ENCODE results near the gene TLE3. TPM values are rescaled to one million over a fixed set of nuclear protein-coding genes. Genes with fewer than 3 reads are reported as not detected.

Gene TLE3
- total RNA-seq, 2 donors from 2014 or later = 65.4 to 85.1 TPM

DNA sequence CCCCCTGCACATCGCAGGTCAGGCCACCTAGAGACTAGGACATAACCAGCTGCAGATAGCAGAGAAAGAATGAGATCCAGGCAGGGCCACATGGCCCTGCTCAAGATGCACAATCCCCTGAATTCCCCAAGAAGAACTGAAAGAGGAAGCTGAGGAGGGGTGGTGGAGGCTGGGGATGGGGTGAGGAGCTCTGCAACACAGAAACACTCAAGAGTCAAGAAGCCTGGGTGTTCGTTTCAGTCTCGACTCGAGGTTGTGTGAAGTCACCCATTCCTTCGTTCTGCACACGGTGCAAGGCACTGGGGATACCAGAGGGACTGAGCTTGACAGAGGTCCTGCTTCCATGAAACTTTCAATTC is 62.0 kb downstream of the TLE3 start:
- no peak for DNase-seq
- intact Hi-C loops (cut with DNase I) = no loop called here
- Histone ChIP-seq H3K27me3 (no peaks in the 10 kb centered on the region), H3K4me3 (no peak overlapping the region), H3K9me3 (no peaks in the 10 kb centered on the region), H3K9ac (ENCODE audit: low read depth in 2 of 2, low read length in 2 of 2) (no peak overlapping the region), H3K36me3 (no peaks in the 10 kb centered on the region), H3K27ac (no peak overlapping the region), H3K4me1 (no peaks in the 10 kb centered on the region)
- TF ChIP-seq, protein P1, sequence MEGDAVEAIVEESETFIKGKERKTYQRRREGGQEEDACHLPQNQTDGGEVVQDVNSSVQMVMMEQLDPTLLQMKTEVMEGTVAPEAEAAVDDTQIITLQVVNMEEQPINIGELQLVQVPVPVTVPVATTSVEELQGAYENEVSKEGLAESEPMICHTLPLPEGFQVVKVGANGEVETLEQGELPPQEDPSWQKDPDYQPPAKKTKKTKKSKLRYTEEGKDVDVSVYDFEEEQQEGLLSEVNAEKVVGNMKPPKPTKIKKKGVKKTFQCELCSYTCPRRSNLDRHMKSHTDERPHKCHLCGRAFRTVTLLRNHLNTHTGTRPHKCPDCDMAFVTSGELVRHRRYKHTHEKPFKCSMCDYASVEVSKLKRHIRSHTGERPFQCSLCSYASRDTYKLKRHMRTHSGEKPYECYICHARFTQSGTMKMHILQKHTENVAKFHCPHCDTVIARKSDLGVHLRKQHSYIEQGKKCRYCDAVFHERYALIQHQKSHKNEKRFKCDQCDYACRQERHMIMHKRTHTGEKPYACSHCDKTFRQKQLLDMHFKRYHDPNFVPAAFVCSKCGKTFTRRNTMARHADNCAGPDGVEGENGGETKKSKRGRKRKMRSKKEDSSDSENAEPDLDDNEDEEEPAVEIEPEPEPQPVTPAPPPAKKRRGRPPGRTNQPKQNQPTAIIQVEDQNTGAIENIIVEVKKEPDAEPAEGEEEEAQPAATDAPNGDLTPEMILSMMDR (IDR thresholded peaks at IDR 0.05) = no peak

DNA sequence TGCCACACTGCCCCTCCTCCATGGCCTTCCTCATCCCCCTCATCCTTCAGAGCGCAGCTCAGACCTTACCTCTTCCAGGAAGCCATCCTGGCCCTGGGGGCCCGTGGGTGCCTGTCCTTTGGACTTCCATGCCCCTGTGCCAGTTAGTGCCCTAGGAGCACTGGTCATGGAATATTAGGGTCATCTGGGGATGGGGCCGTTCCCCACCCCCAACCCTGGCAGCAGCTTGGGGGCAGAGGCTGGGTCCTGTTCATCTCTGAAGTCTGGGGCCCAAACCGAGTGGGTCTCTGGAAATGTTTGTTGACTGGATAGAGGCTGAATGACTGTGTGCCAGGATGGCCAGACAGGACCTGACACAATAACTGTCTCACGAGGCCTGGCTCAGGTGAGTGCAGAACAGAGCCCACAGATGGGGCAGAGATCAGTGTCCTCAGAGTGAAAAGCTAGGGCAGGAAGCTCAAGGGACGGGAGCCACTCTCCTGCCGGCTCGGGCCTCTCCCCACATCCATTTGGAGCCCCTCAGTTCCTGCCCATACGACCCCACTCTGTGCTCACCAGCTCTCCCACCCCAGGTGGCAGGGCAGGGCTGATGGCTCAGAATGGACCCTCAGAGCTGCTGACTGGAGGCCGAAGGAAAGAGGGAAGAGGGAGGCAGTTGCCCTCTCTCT is 62.5 kb downstream of the TLE3 start:
- TF ChIP-seq, protein P1 (IDR thresholded peaks at IDR 0.05) = no peak
- Histone ChIP-seq H3K27me3 (no peaks in the 10 kb centered on the region), H3K4me3 (no peak overlapping the region), H3K4me1 (no peaks in the 10 kb centered on the region), H3K9me3 (no peaks in the 10 kb centered on the region), H3K27ac (no peak overlapping the region), H3K9ac (ENCODE audit: low read depth in 2 of 2, low read length in 2 of 2) (no peak overlapping the region), H3K36me3 (no peaks in the 10 kb centered on the region)
- intact Hi-C loops (cut with DNase I) = no loop called here
- DNase-seq = no peak

DNA sequence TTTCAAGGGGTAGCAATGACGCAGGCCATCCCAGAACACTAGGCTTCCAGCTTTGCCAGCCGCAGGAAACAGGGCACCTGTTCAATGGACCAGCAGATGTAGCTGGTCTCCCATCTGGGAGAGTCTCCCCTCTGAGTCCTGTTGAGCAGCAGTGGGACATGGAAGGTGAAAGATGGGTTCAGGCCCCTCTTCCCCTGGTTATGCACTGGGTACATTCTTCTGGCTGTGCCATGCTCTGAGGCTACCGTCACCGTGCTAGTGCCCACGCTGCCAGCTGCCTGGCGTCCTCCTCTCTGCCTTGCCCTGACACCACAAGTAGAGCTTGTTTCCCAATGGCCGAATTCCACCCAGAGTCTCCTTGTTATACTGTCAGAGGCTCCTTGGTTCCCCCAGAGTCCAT is 63.1 kb downstream of the TLE3 start:
- Histone ChIP-seq H3K9ac (ENCODE audit: low read depth in 2 of 2, low read length in 2 of 2) (no peak overlapping the region), H3K27ac (no peak overlapping the region), H3K9me3 (no peaks in the 10 kb centered on the region), H3K4me1 (no peaks in the 10 kb centered on the region), H3K4me3 (no peak overlapping the region), H3K36me3 (no peaks in the 10 kb centered on the region), H3K27me3 (no peaks in the 10 kb centered on the region)
- DNase-seq = no peak
- intact Hi-C loops (cut with DNase I) = no loop called here
- TF ChIP-seq, protein P1 (IDR thresholded peaks at IDR 0.05) = no peak

DNA sequence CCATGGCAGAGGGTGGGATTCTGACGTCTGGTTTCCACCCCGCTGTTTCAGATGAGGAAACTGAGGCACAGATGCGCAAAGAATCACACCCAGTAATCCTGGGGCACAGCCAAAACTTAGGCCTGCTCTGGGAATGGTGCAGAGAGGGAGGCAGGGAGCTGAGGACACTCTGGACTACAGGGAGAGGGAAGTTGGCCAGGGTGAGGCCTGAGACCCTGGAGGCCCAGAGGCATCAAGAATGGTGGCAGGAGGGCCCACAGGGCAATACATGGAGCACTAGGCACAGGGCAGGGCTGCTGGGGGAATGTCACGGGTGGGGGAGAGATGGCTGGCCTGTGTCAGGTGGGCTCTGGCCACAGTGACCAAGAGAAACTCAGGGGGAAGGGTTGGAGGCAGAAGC is 63.6 kb downstream of the TLE3 start:
- Histone ChIP-seq H3K27me3 (no peaks in the 10 kb centered on the region), H3K9ac (ENCODE audit: low read depth in 2 of 2, low read length in 2 of 2) (no peak overlapping the region)
- no peak for DNase-seq

DNA sequence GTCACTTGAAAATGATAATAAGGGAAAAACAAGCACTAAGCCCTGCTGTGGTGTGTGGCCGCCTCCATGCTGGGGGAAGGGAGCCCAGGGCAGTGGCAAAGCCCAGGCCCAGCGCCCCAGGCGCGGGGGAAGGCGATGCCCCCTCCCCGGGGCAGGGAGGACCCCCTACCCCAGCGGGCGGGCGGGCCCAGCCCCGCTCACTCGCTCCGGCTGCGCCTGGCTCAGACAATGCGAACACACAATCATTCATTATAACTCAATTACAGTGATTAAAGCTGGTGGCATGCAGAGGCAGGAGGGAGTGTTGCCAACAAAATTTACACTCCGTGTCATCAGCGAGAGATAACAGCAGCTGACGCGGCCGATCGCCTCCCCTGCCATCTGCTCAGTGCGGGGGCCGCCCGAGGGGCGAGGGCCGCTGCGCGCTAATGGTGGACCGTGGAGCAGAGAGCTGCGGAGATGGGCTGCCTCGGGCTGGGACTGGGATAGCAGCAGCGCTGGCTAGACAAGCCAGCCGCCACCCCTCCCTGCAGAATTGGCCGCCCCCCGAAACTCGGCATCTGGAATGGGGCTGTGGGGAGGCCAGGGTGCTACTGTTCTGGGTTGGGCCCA is 64.1 kb downstream of the TLE3 start:
- intact Hi-C loops (cut with DNase I) = no loop called here
- H3K27me3 ChIP-seq = no peaks in the 10 kb centered on the region
- H3K4me3 ChIP-seq = no peak overlapping the region
- TF ChIP-seq, protein P1 (IDR thresholded peaks at IDR 0.05) = no peak
- H3K36me3 ChIP-seq = no peaks in the 10 kb centered on the region
- H3K4me1 ChIP-seq = no peaks in the 10 kb centered on the region
- H3K9ac ChIP-seq (ENCODE audit: low read depth in 2 of 2, low read length in 2 of 2) = no peak overlapping the region
- H3K9me3 ChIP-seq = no peaks in the 10 kb centered on the region
- no peak for DNase-seq
- H3K27ac ChIP-seq = no peak overlapping the region

More for the DNA sequence above, 63.6 kb downstream of the TLE3 start:
- H3K27ac ChIP-seq = no peak overlapping the region
- intact Hi-C loops (cut with DNase I) = no loop called here
- no peaks in the 10 kb centered on the region for H3K4me1 ChIP-seq
- H3K4me3 ChIP-seq = no peak overlapping the region
- H3K9me3 ChIP-seq = no peaks in the 10 kb centered on the region
- no peaks in the 10 kb centered on the region for H3K36me3 ChIP-seq
- TF ChIP-seq, protein P1 (IDR thresholded peaks at IDR 0.05) = no peak
